K562 (cell line): Measurements from ENCODE around the gene MT1X. TPM values are rescaled to one million over a fixed set of nuclear protein-coding genes. Genes with fewer than 3 reads are reported as not detected.

ENCODE experiments used
- ATAC-seq: fragments of 200-7000 bp; cut with Tn5 transposase; 3 replicates; pipeline ENCODE4 v1.9.1; 2020; ENCODE audit warnings: moderate library complexity
- BruUV-seq: library from RNA; stranded (reverse); fragments of 400-500 nt; replicated peaks from 2 replicates; lab custom pipeline; 2021; lab: Mats Ljungman, UMichigan
- CTCF ChIA-PET: fragments of 300-600 bp; formaldehyde crosslinking; extraction: SDS; loops from one replicate; lab custom pipeline; 2021; ENCODE audit warnings: low intra/inter-chr PET ratio; lab: Yijun Ruan, JAX
- POLR2A ChIA-PET: fragments of 300-600, 350-650 bp; sonication (Branson Sonifier 250); formaldehyde crosslinking; extraction: SDS; loops from one replicate; lab custom pipeline; 2021; ENCODE audit warnings: antibody characterized with exemption, inconsistent platforms; lab: Yijun Ruan, JAX
- DNase-seq, 4 experiments: peaks; one replicate each; pipeline versions ENCODE4 v3.0.0 to v3.0.0-alpha.2; 2011 to 2018; ENCODE audit warnings: low spot score in 3 of 4, mixed read lengths in 3 of 4; ENCODE audit errors: extremely low read depth in 1 of 4
- FAIRE-seq: peaks from 2 replicates; lab custom pipeline; 2011; peaks lifted over from hg19 to GRCh38; lab: Jason Lieb, UNC
- H2AFZ ChIP-seq: 2 replicates; pipeline ENCODE4 v1.6.0; 2011; ENCODE audit warnings: low read depth, low read length, control low read depth, inconsistent platforms
- H3K27ac ChIP-seq: fragments of 200-600 bp; 3 replicates; pipeline ENCODE4 v1.8.0; 2011; ENCODE audit warnings: low read depth, mild to moderate bottlenecking, control low read depth, inconsistent platforms, low read length, moderate library complexity, mixed read lengths; ENCODE audit errors: extremely low read depth
- H3K27me3 ChIP-seq, 2 experiments: fragments of 300-600 bp in 1 of 2; 2 replicates in 1 of 2; 3 replicates in 1 of 2; pipeline versions ENCODE4 v1.6.0 to v1.8.0; 2011; ENCODE audit warnings: inconsistent platforms in 2 of 2, low read length in 2 of 2, mild to moderate bottlenecking in 1 of 2, mixed read lengths in 1 of 2, moderate library complexity in 1 of 2; ENCODE audit not compliant: control insufficient read depth in 2 of 2, insufficient read depth in 2 of 2
- H3K36me3 ChIP-seq: fragments of 300-600 bp; 3 replicates; pipeline ENCODE4 v1.8.0; 2011; ENCODE audit warnings: mild to moderate bottlenecking, low read length, inconsistent platforms; ENCODE audit not compliant: control insufficient read depth, insufficient read depth
- H3K4me1 ChIP-seq, 2 experiments: fragments of 200-600 bp in 1 of 2; replicated peaks in 1 of 2; 2 replicates in 1 of 2; 3 replicates in 1 of 2; pipeline versions ENCODE4 v1.5.1 to v1.8.0; 2011; ENCODE audit warnings: inconsistent platforms in 2 of 2, low read length in 2 of 2, mild to moderate bottlenecking in 1 of 2, mixed read lengths in 1 of 2, moderate library complexity in 1 of 2; ENCODE audit not compliant: control insufficient read depth in 2 of 2, insufficient read depth in 2 of 2
- H3K4me2 ChIP-seq: 2 replicates; pipeline ENCODE4 v1.6.1; 2011; ENCODE audit warnings: low read length, control low read depth, inconsistent platforms, mixed read lengths; ENCODE audit not compliant: insufficient read depth
- H3K4me3 ChIP-seq: fragments of 200-600 bp; sonication (generic), shearing (Covaris generic); 2 replicates; pipeline ENCODE4 v1.5.1; 2016; ENCODE audit warnings: control low read depth, inconsistent platforms
- H3K79me2 ChIP-seq: fragments of 200-600 bp; 3 replicates; pipeline ENCODE4 v1.8.0; 2011; ENCODE audit warnings: low read length, inconsistent platforms; ENCODE audit not compliant: control insufficient read depth, insufficient read depth
- H3K9ac ChIP-seq, 2 experiments: 2 replicates each; pipeline versions ENCODE4 v1.6.0 to v1.6.1; 2011; ENCODE audit warnings: low read depth in 2 of 2, low read length in 2 of 2, control low read depth in 1 of 2, inconsistent platforms in 1 of 2, mild to moderate bottlenecking in 1 of 2, mixed read lengths in 1 of 2; ENCODE audit not compliant: insufficient read depth in 1 of 2
- H3K9me1 ChIP-seq: one replicate; pipeline ENCODE4 v1.6.0; 2011; ENCODE audit warnings: inconsistent platforms, mild to moderate bottlenecking, low read length, moderate library complexity; ENCODE audit not compliant: control insufficient read depth, insufficient read depth
- H3K9me3 ChIP-seq: replicated peaks from 2 replicates; pipeline ENCODE4 v1.5.1; 2011; ENCODE audit warnings: low read depth, low read length, inconsistent platforms; ENCODE audit not compliant: control insufficient read depth, insufficient read depth
- H4K20me1 ChIP-seq: replicated peaks from 2 replicates; pipeline ENCODE4 v1.6.1; 2011; ENCODE audit warnings: low read length, inconsistent platforms, mixed read lengths; ENCODE audit not compliant: control insufficient read depth, insufficient read depth
- CAMTA2 ChIP-seq: fragments of 250-450 bp; sonication (Bioruptor Pico); conservative IDR thresholded peaks from 2 replicates; pipeline ENCODE4 v1.5.1; 2022
- DIDO1 ChIP-seq: fragments of 450-650 bp; IDR thresholded peaks from 2 replicates; pipeline ENCODE4 v1.6.1; 2016; ENCODE audit warnings: low read depth, missing biosample characterization, missing genetic modification characterization
- GATAD2A ChIP-seq: fragments of 450-650 bp; IDR thresholded peaks from 2 replicates; pipeline ENCODE4 v1.6.1; 2017
- HMG20B ChIP-seq: fragments of 250-450 bp; sonication (Bioruptor Pico); IDR thresholded peaks from 2 replicates; pipeline ENCODE4 v1.5.0; 2021; ENCODE audit warnings: mild to moderate bottlenecking
- PCBP1 ChIP-seq: fragments of 200-400 bp; formaldehyde crosslinking; IDR thresholded peaks from 2 replicates; pipeline ENCODE4 v1.6.1; 2018; ENCODE audit warnings: mild to moderate bottlenecking, low read depth, low read length; ENCODE audit not compliant: poor library complexity, severe bottlenecking
- PHB2 ChIP-seq: fragments of 450-650 bp; IDR thresholded peaks from 2 replicates; pipeline ENCODE4 v1.6.1; 2017; ENCODE audit warnings: low read depth
- WGBS: fragments of 100-300 bp; shearing (Covaris generic); methylation state at CpG from one replicate; pipeline ENCODE4 v1.1.6; 2016; ENCODE audit warnings: low coverage, mixed read lengths; ENCODE audit not compliant: insufficient coverage; ENCODE audit errors: missing lambda C conversion rate; 5-methylcytosine and 5-hydroxymethylcytosine counted together
- in situ Hi-C: fragments of 300-500 bp; cut with MboI; formaldehyde crosslinking; loops from 4 replicates; pipeline ENCODE4 v1.15.0; 2018; ENCODE audit warnings: inconsistent platforms, mixed read lengths
- intact Hi-C: fragments of 100-400 bp; cut with micrococcal nuclease; formaldehyde crosslinking; loops from 2 replicates; pipeline ENCODE4 v1.14.2; 2022
- polyA plus RNA-seq, 8 experiments: library from polyadenylated mRNA; depleted of rRNA in 4 of 8; stranded (reverse) in 5 of 8; unstranded in 3 of 8; fragments of >200 nt; fragmentation: Nextera tagmentation in 2 of 8; fragmentation: Illumina TruSeq in 1 of 8; extraction: Ambion mirVana in 2 of 8; extraction: Trizol in 1 of 8; gene quantifications; 2 replicates each; pipeline versions ENCODE4 v1.2.1 to v1.2.3, GENCODE V29; 2011 to 2014; ENCODE audit warnings: inconsistent platforms in 1 of 8, missing spikeins in 1 of 8
- total RNA-seq, 7 experiments: library from RNA; depleted of rRNA in 6 of 7; stranded (reverse); fragments of >200 nt in 6 of 7; fragmentation: Illumina TruSeq in 2 of 7; extraction: Trizol in 2 of 7; gene quantifications; 2 replicates each; pipeline versions ENCODE4 v1.2.1 to v1.2.3, GENCODE V29; 2011 to 2021; ENCODE audit warnings: low replicate concordance in 1 of 7

Gene MT1X
- total and polyA plus RNA-seq, 9 of the 15 experiments (the other 6 are each of a cell fraction or from before 2014, with no cell fraction given) = 4.9 to 22.8 (median 8.7) TPM

DNA sequence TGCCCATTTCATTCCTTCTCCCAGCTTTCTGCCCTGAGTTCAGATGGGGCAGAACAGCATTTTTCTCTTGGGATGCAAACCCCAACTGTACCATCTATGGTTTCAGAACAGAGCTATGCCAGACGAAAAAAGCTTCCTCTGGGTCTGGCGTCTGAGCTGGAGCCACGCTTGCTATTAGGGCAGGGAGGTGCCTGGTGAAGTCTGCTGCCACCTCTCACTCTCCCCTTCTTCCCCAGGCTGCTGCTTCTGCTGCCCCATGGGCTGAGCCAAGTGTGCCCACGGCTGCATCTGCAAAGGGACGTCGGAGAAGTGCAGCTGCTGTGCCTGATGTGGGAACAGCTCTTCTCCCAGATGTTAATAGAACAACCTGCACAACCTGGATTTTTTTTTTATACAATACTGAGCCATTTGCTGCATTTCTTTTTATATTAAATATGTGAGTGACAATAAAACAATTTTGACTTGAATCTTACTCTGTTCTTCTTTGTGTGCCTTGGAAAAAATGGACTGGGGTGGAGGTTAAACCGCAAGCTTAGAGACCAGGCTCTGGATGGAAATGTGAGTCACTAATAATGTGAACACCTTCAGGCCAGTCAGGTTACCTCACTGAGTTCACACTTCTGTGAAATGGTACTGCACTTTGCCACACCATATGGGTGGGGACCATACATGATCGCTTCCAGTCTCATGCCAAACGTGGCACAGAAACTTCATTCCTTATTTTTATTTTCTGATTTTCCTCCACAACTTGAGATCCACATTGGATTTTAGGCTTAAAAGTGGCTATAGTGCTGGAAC, 45.5 kb upstream of the MT1X start:
- no peak overlapping the region for H3K4me3 ChIP-seq
- in situ Hi-C loops = no loop called here
- ATAC-seq = no peak
- no TSS peak for BruUV-seq
- no peak for TF ChIP-seq HMG20B (CRISPR knock-in tag)
- TF ChIP-seq PHB2 = no peak
- no peak for TF ChIP-seq CAMTA2
- TF ChIP-seq PCBP1 = no peak
- TF ChIP-seq DIDO1 (tag) = no peak
- TF ChIP-seq GATAD2A = no peak
- TF ChIP-seq, all 486 proteins: peak for 0
- H3K36me3 ChIP-seq = no peaks in the 10 kb centered on the region
- 0 out of 2 replicates have a peak, but pooled peaks cover 7% of the 10 kb centered on the region for H4K20me1 ChIP-seq
- no peak for FAIRE-seq
- H3K9me1 ChIP-seq = no peaks in the 10 kb centered on the region
- DNase-seq = no peak
- intact Hi-C loops = no loop called here
- H3K9ac ChIP-seq = no peak overlapping the region
- H3K4me1 ChIP-seq = peaks cover 0 to 23% of the 10 kb centered on the region in 2 experiments; a peak in 2 of 5 replicates
- peaks cover 44 to 76% of the 10 kb centered on the region in 2 experiments for H3K27me3 ChIP-seq
- H3K4me2 ChIP-seq = no peak overlapping the region
- no peak overlapping the region for H2AFZ ChIP-seq
- no peaks in the 10 kb centered on the region for H3K79me2 ChIP-seq
- WGBS = 1% methylated on average over 9 of the region's 9 CpGs
- ChIA-PET POLR2A (interaction anchor here (0.6 kb wide), 2 partner anchors 28 to 280 kb away, joined by 3 read pairs; no protein-coding TSS in a partner anchor), CTCF (no interaction called here)
- no peak overlapping the region for H3K27ac ChIP-seq
- no peaks in the 10 kb centered on the region for H3K9me3 ChIP-seq
